ENCODE data around the gene NELFB. TPM values are rescaled to one million over a fixed set of nuclear protein-coding genes. Genes with fewer than 3 reads are reported as not detected.
A peak's percentile ranks its signal among the peaks of the same experiment; 100 is the strongest.

Gene NELFB
- polyA plus RNA-seq, 3 donors: 17.3 to 44.2 (median 18.8) TPM

DNA sequence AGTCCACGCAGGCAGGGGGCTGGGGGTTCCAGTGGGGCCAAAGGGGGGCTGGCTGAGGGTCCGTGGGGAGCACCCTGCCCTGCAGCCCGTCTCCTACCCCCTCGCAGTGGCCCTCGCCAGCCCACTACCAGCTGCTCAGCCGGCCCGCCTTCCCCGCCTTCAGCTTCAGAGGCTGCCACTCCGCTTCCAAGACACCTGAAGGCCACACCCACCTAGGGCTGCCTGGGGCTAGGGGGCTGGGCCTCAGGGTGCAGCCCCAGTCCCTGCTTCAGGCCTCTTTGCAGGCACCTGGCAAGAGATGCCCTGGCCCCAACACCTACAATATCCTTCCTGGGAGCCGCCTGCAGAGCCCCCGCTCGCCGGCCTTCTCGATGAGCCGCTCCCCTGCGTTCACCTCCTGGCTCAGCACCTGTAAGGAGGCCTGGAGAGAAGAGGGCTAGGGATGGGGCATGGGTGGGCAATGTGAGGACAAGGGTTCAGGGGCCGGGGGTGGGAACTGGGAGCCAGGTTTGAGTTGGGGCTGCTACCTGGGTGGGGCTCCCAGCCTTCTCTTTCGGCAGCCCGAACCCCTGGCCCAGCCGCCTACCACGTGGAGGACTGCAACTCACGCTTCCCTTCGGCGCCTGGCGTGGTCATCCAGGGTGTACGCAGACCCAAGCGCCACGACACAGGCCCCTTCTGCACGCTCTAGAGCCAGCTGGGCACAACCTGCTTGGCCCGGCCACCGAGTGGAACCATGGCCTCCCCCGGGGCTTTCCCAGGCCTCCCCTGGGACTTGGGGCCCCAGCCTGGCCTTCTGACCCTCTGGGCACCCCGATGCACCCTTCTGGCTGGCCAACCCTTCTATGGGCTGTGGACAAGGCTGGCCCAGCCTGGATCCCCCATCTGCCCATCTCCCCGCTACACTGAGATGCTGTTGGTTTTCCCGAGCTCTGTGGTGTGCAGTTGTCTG, 2.3 kb upstream of the NELFB start:
- H3K27me3 ChIP-seq (ENCODE audit: control insufficient read depth in 2 of 2, insufficient read depth in 2 of 2, low read length in 2 of 2): no peaks in the 10 kb centered on the region
- H4K20me1 ChIP-seq (ENCODE audit: insufficient read depth, low read length): peaks cover 18% of the 10 kb centered on the region
- peaks cover 19 to 27% of the 10 kb centered on the region in 2 donors for H3K4me1 ChIP-seq (ENCODE audit: control insufficient read depth in 1 of 2, insufficient read depth in 2 of 2, low read length in 2 of 2)
- H3K36me3 Mint-ChIP-seq: peaks cover 5 to 18% of the 10 kb centered on the region in 2 donors
- H3K27ac Mint-ChIP-seq: peak overlapping the region in 1 of 7 donors; percentile 50
- H3K9ac ChIP-seq (ENCODE audit: insufficient read depth, low read length, poor library complexity, severe bottlenecking): no peak overlapping the region
- WGBS (ENCODE audit: insufficient coverage): 89% methylated on average over 29 of the region's 35 CpGs
- H3K27ac ChIP-seq (ENCODE audit: low read depth in 1 of 2, low read length in 2 of 2): no peak overlapping the region
- DNase-seq: no peak
- intact Hi-C loops (cut with micrococcal nuclease): no loop called here
- H2AFZ ChIP-seq (ENCODE audit: insufficient read depth, low read depth, low read length, poor library complexity, severe bottlenecking): no peak overlapping the region
- H3K4me3 ChIP-seq (replicated peaks in 1 of 3; ENCODE audit: low read depth in 2 of 3, low read length in 3 of 3): no peak overlapping the region
- H3K4me2 ChIP-seq (replicated peaks; ENCODE audit: extremely low read depth, low read length, poor library complexity, severe bottlenecking): no peak overlapping the region
- no peaks in the 10 kb centered on the region for H3K9me3 ChIP-seq (replicated peaks in 1 of 2; ENCODE audit: control insufficient read depth in 1 of 2, insufficient read depth in 1 of 2, low read length in 2 of 2)
- peaks cover 6% of the 10 kb centered on the region in 2 donors for H3K36me3 ChIP-seq (replicated peaks in 1 of 2; ENCODE audit: control insufficient read depth in 1 of 2, insufficient read depth in 2 of 2, low read length in 2 of 2)
- H3K27me3 Mint-ChIP-seq (ENCODE audit: low read depth in 3 of 3): peaks cover 5 to 7% (median 6%) of the 10 kb centered on the region in 3 donors
- no peaks in the 10 kb centered on the region for H3K9me3 Mint-ChIP-seq
- TF ChIP-seq, protein P1, sequence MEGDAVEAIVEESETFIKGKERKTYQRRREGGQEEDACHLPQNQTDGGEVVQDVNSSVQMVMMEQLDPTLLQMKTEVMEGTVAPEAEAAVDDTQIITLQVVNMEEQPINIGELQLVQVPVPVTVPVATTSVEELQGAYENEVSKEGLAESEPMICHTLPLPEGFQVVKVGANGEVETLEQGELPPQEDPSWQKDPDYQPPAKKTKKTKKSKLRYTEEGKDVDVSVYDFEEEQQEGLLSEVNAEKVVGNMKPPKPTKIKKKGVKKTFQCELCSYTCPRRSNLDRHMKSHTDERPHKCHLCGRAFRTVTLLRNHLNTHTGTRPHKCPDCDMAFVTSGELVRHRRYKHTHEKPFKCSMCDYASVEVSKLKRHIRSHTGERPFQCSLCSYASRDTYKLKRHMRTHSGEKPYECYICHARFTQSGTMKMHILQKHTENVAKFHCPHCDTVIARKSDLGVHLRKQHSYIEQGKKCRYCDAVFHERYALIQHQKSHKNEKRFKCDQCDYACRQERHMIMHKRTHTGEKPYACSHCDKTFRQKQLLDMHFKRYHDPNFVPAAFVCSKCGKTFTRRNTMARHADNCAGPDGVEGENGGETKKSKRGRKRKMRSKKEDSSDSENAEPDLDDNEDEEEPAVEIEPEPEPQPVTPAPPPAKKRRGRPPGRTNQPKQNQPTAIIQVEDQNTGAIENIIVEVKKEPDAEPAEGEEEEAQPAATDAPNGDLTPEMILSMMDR (IDR thresholded peaks at IDR 0.05): no peak
- H3K79me2 ChIP-seq (ENCODE audit: insufficient read depth, low read length): peaks cover 19% of the 10 kb centered on the region
- H3K4me1 Mint-ChIP-seq: peaks cover 18% of the 10 kb centered on the region
- no peak overlapping the region for H3K4me3 Mint-ChIP-seq

DNA sequence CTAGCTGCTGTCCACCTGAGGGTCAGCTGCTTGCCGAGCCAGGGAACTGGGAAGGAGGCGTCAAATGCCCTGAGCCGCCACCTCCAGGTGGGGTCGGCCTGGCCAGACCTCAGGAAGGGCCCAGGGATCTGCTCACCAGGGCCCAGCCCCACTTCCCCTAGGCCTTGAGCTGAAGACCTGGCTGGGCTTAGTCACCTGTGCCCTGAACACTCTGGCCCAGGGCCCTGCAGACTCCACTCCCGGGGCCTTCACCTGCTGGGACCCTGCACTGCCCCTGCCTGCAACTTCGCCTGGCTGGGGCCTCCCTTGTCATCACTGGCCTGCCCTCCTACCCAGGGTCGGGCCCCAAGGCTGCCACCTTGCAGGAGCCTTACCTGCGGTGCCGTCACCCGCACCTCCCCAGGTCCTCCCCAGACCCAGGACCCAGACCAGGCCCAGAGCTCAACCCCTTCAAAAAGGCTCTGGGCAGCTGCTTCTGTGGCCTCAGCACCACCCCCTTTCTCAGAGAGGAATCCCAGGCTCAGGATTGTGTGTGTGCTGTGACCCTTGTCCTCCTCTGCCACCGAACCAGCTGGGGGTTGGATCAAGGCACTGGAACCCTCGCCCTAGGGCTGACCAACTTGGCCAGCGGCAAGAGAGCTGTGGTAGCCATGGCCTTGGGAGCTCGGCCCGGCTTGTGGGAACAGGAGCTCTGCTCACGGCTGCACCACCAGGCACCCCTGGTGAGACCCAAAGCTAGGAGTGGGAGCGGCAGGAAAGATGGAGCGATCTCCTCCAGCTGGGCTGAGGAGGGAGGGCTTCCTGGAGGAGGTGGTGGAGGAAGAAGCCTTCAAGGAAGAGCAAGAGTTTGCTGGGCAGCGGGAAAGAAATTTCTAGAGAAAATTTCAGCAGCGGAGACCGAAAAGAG, 1.2 kb upstream of the NELFB start:
- WGBS (ENCODE audit: insufficient coverage): 91% methylated on average over 21 of the region's 21 CpGs

More for the DNA sequence above, 1.2 kb upstream of the NELFB start:
- Mint-ChIP-seq H3K27ac (peak overlapping the region in 3 of 7 donors; percentile 58 to 76 (median 70)), H3K9me3 (no peaks in the 10 kb centered on the region), H3K4me3 (peak overlapping the region; percentile 88 to 95), H3K27me3 (ENCODE audit: low read depth in 3 of 3) (peaks cover 5 to 7% (median 6%) of the 10 kb centered on the region in 3 donors), H3K4me1 (peaks cover 18% of the 10 kb centered on the region), H3K36me3 (peaks cover 10 to 30% of the 10 kb centered on the region in 2 donors)
- Histone ChIP-seq H3K9ac (ENCODE audit: insufficient read depth, low read length, poor library complexity, severe bottlenecking) (peak overlapping the region; percentile 76), H3K4me1 (ENCODE audit: control insufficient read depth in 1 of 2, insufficient read depth in 2 of 2, low read length in 2 of 2) (peaks cover 19 to 27% of the 10 kb centered on the region in 2 donors), H3K9me3 (replicated peaks in 1 of 2; ENCODE audit: control insufficient read depth in 1 of 2, insufficient read depth in 1 of 2, low read length in 2 of 2) (no peaks in the 10 kb centered on the region), H3K27ac (ENCODE audit: low read depth in 1 of 2, low read length in 2 of 2) (no peak overlapping the region), H2AFZ (ENCODE audit: insufficient read depth, low read depth, low read length, poor library complexity, severe bottlenecking) (peak overlapping the region; percentile 97), H3K4me3 (replicated peaks in 1 of 3; ENCODE audit: low read depth in 2 of 3, low read length in 3 of 3) (peak overlapping the region; percentile 65 to 94 (median 82)), H3K27me3 (ENCODE audit: control insufficient read depth in 2 of 2, insufficient read depth in 2 of 2, low read length in 2 of 2) (no peaks in the 10 kb centered on the region), H3K79me2 (ENCODE audit: insufficient read depth, low read length) (peaks cover 19% of the 10 kb centered on the region), H3K4me2 (replicated peaks; ENCODE audit: extremely low read depth, low read length, poor library complexity, severe bottlenecking) (peak overlapping the region; percentile 98), H4K20me1 (ENCODE audit: insufficient read depth, low read length) (peaks cover 22% of the 10 kb centered on the region), H3K36me3 (replicated peaks in 1 of 2; ENCODE audit: control insufficient read depth in 1 of 2, insufficient read depth in 2 of 2, low read length in 2 of 2) (peaks cover 12 to 17% of the 10 kb centered on the region in 2 donors)
- DNase-seq: no peak
- intact Hi-C loops (cut with micrococcal nuclease): loop anchor here in 1 of 2 donors (2.0 kb wide), 1 partner anchor 13 kb away; the partner anchor contains the start of gene TUBB4B
- TF ChIP-seq, protein P1 (IDR thresholded peaks at IDR 0.05): no peak
